GM12892 (cell line): ENCODE measurements around the gene C2CD4C.

Source experiments
- DNase-seq: peaks from one replicate; pipeline ENCODE4 v3.0.0; 2011; ENCODE audit not compliant: insufficient read length
- FAIRE-seq: peaks from 2 replicates; lab custom pipeline; 2011; peaks lifted over from hg19 to GRCh38; lab: Jason Lieb, UNC
- POLR2A ChIP-seq: IDR thresholded peaks from 2 replicates; pipeline ENCODE4 v1.6.1; 2011; ENCODE audit warnings: low read depth, low read length, control low read depth
- POLR2AphosphoS5 ChIP-seq: IDR thresholded peaks from 2 replicates; pipeline ENCODE4 v1.6.1; 2011; ENCODE audit warnings: low read depth, low read length, control low read depth
- TAF1 ChIP-seq: IDR thresholded peaks from 2 replicates; pipeline ENCODE4 v1.6.1; 2011; ENCODE audit warnings: low read depth, mild to moderate bottlenecking, control low read depth, low read length, borderline replicate concordance

C2CD4C gene

GRCh38 chr19:447816-448560 is 39.0 kb upstream of the C2CD4C start:
- TF ChIP-seq POLR2AphosphoS5 (no peak), POLR2A (no peak)
- no peak for FAIRE-seq
- no peak for DNase-seq

- DNase-seq = no peak
- no peak for TF ChIP-seq TAF1
- no peak for TF ChIP-seq POLR2A
- TF ChIP-seq POLR2AphosphoS5 = no peak
- FAIRE-seq = no peak
Measured at GRCh38 chr19:447064-447426, 38.1 kb upstream of the C2CD4C start.

- TF ChIP-seq POLR2A = no peak
- no peak for TF ChIP-seq TAF1
- TF ChIP-seq POLR2AphosphoS5 = no peak
- FAIRE-seq (no peak), DNase-seq (no peak)
Measured at GRCh38 chr19:444677-445210, 35.8 kb upstream of the C2CD4C start.

GRCh38 chr19:443005-443404 is 34.1 kb upstream of the C2CD4C start:
- DNase-seq (no peak), FAIRE-seq (no peak)
- TF ChIP-seq POLR2A (no peak), POLR2AphosphoS5 (no peak), TAF1 (no peak)

GRCh38 chr19:442085-442484 is 33.1 kb upstream of the C2CD4C start:
- no peak for DNase-seq
- no peak for FAIRE-seq
- TF ChIP-seq TAF1 (no peak), POLR2AphosphoS5 (no peak), POLR2A (no peak)

GRCh38 chr19:441213-441836 is 32.4 kb upstream of the C2CD4C start:
- DNase-seq (no peak), FAIRE-seq (no peak)
- TF ChIP-seq TAF1 (no peak), POLR2A (no peak), POLR2AphosphoS5 (no peak)

GRCh38 chr19:440391-441212 is 31.7 kb upstream of the C2CD4C start:
- FAIRE-seq (no peak), DNase-seq (no peak)
- no peak for TF ChIP-seq POLR2A
- TF ChIP-seq POLR2AphosphoS5 = no peak
- no peak for TF ChIP-seq TAF1

- DNase-seq (no peak), FAIRE-seq (no peak)
- TF ChIP-seq POLR2AphosphoS5 (no peak), TAF1 (no peak), POLR2A (no peak)
Measured at GRCh38 chr19:439167-439900, 30.4 kb upstream of the C2CD4C start.

- DNase-seq (no peak), FAIRE-seq (no peak)
- TF ChIP-seq POLR2AphosphoS5 (no peak), TAF1 (no peak), POLR2A (no peak)
Measured at GRCh38 chr19:438416-438958, 29.5 kb upstream of the C2CD4C start.

GRCh38 chr19:437041-437440 is 28.1 kb upstream of the C2CD4C start:
- FAIRE-seq (no peak), DNase-seq (no peak)
- TF ChIP-seq POLR2A = no peak
- TF ChIP-seq POLR2AphosphoS5 = no peak
- no peak for TF ChIP-seq TAF1

- TF ChIP-seq POLR2A = no peak
- TF ChIP-seq TAF1 = no peak
- TF ChIP-seq POLR2AphosphoS5 = no peak
- no peak for FAIRE-seq
- no peak for DNase-seq
Measured at GRCh38 chr19:436413-436950, 27.5 kb upstream of the C2CD4C start.
